Fibroblast of skin of back (primary cell): Measurements from ENCODE around the gene ZNF286A.
"Not testable (repeated sequence)": the region's sequence is repeated elsewhere in the genome, so short reads cannot be mapped to it uniquely, and the experiment has no call there.

Experiments
- DNase-seq: peaks from one replicate; pipeline ENCODE4 v3.0.0-alpha.2; 2013

The ZNF286A gene

GRCh38 chr17:15699937-15700336, 385 bp downstream of the ZNF286A start:
- not testable (repeated sequence) for DNase-seq

GRCh38 chr17:15704239-15704638, 4.7 kb downstream of the ZNF286A start:
- not testable (repeated sequence) for DNase-seq

GRCh38 chr17:15704813-15705212, 5.3 kb downstream of the ZNF286A start:
- not testable (repeated sequence) for DNase-seq

- DNase-seq = not testable (repeated sequence)
Measured at GRCh38 chr17:15708879-15709278, 9.3 kb downstream of the ZNF286A start.

GRCh38 chr17:15716601-15717563, 17.3 kb downstream of the ZNF286A start:
- not testable (repeated sequence) for DNase-seq

- not testable (repeated sequence) for DNase-seq
Measured at GRCh38 chr17:15730535-15730934, 31.0 kb downstream of the ZNF286A start.

GRCh38 chr17:15731900-15732299, 32.3 kb downstream of the ZNF286A start, which contains the start of gene TBC1D26:
Gene TBC1D26, plus strand, starts transcription at chr17:15732283. Its CDS starts 3,066 bp downstream, at chr17:15735349.
- DNase-seq = not testable (repeated sequence)

- not testable (repeated sequence) for DNase-seq
Measured at GRCh38 chr17:15733174-15733789, 33.7 kb downstream of the ZNF286A start.

- not testable (repeated sequence) for DNase-seq
Measured at GRCh38 chr17:15736578-15736977, 37.0 kb downstream of the ZNF286A start.

GRCh38 chr17:15738066-15738465, 38.5 kb downstream of the ZNF286A start:
- DNase-seq = no peak

GRCh38 chr17:15739259-15739658, 39.7 kb downstream of the ZNF286A start:
- not testable (repeated sequence) for DNase-seq

- DNase-seq = not testable (repeated sequence)
Measured at GRCh38 chr17:15740041-15740440, 40.5 kb downstream of the ZNF286A start.

GRCh38 chr17:15740570-15741120, 41.1 kb downstream of the ZNF286A start:
- no peak for DNase-seq

GRCh38 chr17:15741624-15742023, 42.1 kb downstream of the ZNF286A start:
- no peak for DNase-seq

GRCh38 chr17:15742051-15742795, 42.7 kb downstream of the ZNF286A start:
- no peak for DNase-seq

- DNase-seq = no peak
Measured at GRCh38 chr17:15742921-15743320, 43.4 kb downstream of the ZNF286A start.

- no peak for DNase-seq
Measured at GRCh38 chr17:15744074-15744676, 44.6 kb downstream of the ZNF286A start.

- peak; percentile 8 for DNase-seq
Measured at GRCh38 chr17:15744885-15745284, 45.3 kb downstream of the ZNF286A start.

GRCh38 chr17:15749403-15749802, 49.9 kb downstream of the ZNF286A start:
- DNase-seq = not testable (repeated sequence)

GRCh38 chr17:15768865-15769533, 69.4 kb downstream of the ZNF286A start:
- DNase-seq = not testable (repeated sequence)
